ENCODE measurements around the gene MCM9.

MCM9 gene

DNA sequence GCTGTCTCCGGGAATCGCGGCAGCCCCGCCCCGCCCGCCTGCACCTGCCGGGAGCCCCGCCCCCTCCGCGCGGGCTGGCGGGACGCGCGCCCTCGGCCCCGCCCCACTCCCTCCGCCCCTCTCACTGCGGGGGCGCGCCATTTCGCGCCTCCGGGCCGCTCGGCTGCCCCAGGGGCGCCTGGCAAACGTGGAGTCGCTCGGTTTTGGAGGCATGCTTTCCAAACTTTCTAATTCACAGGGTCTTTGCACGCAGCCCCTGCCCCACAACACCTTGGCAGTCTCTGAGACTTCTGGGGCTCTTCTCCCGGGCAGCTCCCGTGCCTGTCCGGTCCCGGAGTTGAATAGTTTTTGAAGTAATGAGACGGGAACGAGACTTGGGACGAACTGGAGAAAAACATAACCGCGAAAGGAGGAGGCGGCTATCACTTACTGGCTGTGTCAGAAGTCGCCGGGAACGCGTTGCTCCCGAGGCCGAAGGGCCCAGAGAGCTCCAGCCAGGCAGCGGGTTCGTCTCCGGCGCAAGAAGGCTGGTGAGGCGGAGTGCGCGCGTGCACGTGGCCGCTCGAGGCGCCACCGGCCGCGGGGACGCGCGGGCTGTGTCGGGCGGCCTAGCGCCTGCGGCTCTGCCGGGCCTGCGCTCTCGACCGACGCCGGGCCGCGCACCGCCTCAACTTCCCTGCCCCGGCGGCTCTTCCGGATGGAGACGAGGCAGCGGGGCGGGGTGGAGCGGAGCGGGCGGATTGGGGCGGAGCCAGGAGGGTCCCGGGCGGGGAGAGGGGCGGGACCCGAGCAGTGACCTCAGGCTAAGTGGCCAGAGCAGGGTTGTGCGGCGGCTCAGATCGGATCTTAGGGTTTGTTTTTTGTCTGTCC lies at the start of gene MCM9:
Gene MCM9 (minus strand): TSS at position 699 of the 870 bp plus-strand sequence. CDS start 3,436 bp downstream, outside the sequence.
- DNase-seq (ENCODE audit: low read depth in 2 of 2), result peak; percentile 71 to 77

DNA sequence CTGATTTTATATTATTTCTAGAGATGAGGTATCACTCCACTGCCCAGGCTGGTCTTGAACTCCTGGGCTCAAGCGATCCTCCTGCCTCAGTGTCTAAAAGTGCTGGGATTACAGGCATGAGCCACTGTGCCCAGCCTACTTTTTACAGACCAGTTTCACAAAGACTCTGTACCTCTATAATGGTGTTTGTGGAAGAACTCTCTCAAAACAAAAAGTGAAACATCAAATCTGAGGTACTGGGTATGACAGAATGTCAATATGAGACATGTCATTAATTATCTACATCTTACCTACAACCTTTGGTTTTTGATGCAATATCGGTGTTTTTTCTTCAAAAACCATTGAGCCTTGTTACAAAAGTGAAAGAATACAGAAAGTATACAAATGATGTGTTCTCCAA lies 49.4 kb upstream of the MCM9 start:
- DNase-seq (ENCODE audit: low read depth in 2 of 2), result no peak

DNA sequence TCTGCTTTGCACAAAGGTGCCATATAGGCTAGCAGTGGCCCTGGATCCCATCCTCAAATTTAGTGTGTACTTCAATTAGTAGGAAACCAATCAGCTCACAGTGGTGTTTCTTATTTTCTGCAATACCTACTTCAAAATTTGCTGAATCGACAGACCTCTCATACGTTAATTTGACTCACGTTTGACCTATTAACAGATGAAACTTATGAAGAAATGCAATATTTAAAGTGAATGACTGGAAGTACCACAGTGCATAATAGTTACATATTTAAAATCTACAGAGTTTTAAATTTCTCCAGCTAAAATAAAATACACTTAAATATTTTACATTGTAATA lies 47.6 kb upstream of the MCM9 start:
- DNase-seq (ENCODE audit: low read depth in 2 of 2), result no peak

DNA sequence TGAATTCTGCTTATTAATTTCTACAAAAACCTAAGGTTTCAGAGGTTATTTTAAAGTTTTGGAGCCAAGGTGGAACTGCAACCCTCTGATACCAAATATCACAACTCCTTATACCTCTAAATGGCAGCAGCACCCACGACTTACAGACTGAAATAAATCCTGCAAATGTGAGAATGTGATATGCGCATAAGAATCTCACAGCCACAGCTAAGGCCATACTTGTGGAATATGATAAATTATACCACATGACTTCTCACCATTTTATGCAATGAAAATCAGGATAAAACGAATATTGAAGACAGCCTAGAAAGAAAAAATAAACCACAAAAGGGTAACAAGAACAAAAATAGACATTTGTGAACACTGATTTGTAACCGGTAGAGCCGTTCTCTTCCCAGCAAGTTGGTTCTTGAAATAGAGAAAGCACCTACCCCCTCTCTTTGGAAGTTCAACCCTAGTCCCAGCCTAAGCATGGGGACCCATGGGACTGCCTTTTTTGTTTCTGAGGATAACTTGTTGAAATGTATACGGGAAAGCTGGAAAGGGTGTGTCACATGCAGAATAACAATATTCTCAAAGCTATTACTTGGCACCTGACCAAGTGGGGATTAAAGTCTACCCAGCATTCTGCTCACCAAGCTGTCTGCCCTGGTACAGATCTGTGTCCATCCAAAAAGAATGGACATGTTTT lies 47.1 kb upstream of the MCM9 start:
- no peak for DNase-seq (ENCODE audit: low read depth in 2 of 2)

DNA sequence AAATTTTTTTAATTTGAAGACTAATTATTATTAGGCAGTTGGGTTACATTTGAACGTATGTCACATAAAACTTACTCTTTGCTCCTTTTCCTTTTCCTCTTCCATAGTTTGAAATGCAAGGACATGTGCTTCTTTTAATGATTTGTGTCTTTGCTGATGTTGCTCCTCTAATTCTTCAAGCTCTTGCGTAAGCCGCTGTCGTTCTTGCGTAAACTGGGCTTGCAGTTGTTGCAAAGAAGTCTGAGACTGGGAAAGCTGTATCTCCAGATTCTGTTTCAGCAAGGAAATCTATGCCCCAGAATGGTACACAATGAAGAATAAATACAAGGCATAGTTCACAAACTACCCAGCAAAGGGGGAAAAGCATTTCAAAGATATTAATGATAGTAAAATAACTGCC lies 45.1 kb upstream of the MCM9 start:
- no peak for DNase-seq (ENCODE audit: low read depth in 2 of 2)

DNA sequence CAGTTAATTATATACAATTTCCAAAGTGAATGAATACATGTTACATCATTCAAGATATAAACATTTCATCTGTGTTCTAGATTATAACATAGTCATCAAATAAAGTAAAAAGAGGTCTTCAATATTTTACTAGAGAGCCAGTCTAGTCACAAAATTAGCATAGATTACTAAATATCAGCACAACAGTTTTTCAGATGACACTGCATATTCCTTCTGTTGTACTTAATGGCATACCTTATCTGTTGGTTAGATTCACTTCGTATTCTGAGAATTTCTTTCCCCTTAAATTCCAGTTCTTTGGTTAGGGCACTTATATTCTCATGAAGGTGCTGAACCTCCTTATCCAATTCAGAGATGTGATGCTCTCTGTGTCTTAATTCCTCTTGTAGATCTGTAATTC lies 39.8 kb upstream of the MCM9 start:
- DNase-seq (ENCODE audit: low read depth in 2 of 2), result no peak

DNA sequence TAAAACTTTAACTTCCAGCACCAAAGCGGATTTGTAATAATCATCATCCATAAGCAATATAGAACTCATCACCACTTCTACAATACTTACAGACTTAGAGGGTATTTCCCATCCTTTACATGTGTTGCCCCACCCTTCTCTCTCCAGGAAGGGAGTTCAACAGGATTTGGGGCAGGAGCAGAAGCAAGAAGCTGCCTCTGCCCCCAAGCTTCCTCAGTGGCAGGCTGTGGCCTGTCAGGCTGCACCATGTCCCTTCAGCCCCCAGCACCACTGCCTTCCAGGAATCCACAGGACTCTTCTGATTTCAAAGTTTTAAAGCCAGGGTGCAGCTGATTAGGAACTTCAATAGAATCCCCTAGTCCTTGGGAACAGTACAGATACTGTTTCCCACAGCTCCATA lies 36.7 kb upstream of the MCM9 start:
- no peak for DNase-seq (ENCODE audit: low read depth in 2 of 2)

DNA sequence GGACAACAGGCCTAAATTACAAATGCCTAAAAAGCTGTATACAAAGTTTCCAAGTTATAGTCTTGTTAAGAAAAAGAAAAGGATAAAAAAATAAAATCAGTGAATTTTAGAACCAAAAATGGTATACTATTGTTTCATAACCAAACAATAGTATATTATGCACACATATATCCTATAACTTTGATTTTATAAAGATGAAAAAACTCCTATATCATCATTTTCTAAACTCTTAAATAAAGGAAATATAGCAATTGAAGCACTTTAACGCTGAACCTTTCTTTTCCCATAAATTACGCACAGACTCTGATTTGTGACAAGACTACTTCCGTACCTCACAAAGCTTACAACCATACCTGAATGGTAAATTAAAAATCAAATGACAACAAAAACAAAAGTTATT lies 35.9 kb upstream of the MCM9 start:
- DNase-seq (ENCODE audit: low read depth in 2 of 2), result no peak

DNA sequence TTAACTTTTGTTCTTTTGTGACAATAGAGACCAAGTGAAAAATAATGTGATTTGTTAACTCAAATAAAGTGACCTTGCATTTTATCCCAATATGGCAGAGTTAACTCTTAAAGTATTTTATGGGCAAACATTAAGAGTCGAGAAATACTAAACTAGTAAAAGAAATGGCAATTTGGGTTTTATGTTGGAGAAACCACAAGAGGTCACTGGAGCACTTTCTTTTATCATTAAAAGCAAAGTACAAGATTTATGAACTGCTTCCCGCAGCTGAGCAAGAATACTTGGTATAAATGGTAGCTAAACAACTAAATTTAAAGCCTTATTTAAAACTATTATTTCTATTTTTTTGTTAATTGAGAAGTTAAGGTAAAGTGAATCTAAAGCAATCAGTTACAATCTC lies 33.5 kb upstream of the MCM9 start:
- DNase-seq (ENCODE audit: low read depth in 2 of 2), result no peak

DNA sequence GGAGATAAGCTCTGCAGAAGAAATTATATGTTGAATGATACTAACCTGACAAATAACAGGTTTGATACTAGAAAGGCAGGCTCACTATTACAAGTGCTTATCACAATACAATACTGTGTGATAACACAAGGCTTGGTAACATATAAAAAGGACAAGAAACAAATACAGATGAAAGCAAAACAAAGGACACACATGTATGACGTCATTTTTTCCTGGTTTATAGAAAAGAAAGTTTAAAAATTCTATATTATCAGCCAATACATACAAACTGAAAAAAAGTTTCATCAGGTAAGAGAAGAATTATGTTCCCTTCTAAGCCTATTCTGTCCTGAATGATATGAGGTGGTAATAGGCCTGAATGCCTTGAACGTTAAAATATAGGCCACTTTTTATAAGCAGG lies 32.3 kb upstream of the MCM9 start:
- no peak for DNase-seq (ENCODE audit: low read depth in 2 of 2)

DNA sequence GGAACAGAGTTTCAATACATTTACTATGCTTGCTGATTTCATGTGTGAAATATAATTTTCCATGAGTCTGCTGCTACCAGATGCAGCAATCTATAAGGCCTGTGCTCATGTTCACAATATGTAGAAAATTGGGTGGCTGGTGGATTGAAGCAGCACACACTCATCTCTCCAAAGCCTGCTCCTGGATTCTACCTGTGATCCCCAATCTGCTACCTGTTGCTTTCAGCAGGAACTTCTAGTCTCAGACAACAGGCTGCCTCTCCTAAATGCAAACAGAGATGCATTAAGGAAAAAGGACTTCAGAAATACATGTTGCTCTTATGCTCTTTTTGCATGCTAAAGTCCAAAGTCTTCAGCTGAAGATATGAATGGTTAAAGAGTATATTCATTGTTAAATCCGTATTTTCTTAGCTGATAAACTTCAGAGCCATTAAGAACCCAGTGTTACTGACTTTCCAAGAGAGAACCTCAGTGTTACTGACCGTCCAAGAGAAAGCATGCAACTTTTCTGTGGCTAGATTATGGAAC lies 30.9 kb upstream of the MCM9 start:
- DNase-seq (ENCODE audit: low read depth in 2 of 2), result no peak

DNA sequence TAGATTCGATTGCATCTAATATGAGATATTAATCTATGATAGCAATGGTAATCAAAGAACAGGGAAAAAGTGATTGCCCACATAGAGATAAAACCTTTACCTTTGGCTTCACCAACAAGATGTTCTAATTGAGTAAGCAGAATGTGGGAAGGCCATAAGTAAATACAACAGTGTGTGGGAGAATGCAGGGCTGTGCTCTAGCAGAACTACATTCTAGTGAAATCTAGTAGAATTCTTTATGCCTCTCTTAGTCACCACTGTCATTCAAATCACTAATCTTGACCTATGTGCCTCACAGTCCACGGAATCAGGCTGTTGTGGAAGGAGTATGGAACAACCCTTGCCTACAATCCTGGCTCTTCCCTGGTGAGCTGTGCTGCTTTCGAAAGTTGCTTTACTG lies 30.4 kb upstream of the MCM9 start:
- DNase-seq (ENCODE audit: low read depth in 2 of 2), result no peak

DNA sequence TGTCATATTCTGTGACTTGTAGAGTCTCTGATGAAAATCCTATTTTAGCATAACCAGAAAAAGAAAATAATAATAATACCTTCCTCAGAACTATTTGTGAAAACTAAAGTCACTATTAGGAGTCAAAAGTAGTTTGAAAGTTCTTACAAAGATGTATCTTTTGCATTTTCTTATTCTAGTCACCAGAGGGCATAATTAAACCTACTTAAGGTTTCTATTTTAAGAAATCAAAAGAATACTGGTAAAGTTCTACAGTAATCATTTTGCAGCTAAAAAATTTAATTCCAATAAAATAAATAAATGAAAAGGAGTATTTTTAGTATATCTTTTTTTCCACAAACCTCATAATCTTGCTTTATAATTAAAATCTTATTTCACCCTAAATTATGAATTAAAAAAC lies 28.0 kb upstream of the MCM9 start:
- no peak for DNase-seq (ENCODE audit: low read depth in 2 of 2)

DNA sequence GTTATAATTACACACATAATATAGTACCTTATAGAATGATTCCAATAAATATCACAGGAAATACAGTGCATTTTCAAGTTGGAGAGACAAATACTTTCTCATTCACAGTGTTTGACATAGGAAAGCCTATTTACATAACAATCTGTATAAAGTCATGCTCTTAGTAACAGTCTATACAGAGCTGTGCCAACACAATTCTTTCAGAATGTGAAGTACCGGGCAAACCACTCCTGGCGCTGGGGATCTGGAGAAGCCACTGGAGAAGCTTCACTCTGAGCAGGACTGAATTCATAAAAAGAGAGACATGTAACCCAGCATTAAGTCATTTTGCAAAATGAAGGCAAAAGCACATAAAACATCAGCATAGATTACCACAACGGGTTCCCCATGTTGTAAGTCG lies 24.9 kb upstream of the MCM9 start:
- no peak for DNase-seq (ENCODE audit: low read depth in 2 of 2)

DNA sequence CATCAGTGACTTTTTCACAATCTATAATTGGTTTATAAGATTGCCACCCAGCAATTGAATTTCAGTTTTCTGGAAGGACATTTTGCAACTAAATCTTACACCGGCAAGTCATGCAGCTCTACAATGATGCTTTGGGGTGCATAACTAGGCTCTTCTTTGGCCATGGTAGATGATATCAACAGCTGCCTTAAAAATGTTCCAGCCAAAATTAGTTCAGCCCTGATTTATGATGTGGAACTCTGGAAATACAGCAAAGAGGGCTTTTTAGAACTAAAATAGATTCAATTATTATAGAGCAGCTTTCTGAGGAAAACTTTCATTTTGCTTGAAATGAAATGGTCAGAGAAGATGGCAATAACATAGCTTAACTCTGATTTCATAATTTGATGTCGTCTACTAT lies 18.4 kb upstream of the MCM9 start:
- no peak for DNase-seq (ENCODE audit: low read depth in 2 of 2)

DNA sequence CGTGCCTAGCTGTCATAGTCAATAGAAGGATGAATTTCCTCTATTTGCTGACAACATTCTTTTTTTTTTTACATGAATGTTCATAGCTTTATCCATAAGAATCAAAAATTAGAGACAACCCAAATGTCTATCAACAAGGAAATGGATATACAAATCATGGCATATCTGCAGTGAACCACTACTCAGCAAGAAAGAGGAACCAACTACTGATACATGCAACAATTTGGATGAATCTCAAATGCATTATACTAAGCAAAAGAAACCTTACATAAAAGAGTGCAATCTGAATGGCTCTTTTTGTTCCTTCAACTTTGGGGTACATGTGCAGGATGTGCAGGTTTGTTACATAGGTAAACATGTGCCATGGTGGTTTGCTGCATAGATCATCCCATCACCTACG lies 17.7 kb upstream of the MCM9 start:
- no peak for DNase-seq (ENCODE audit: low read depth in 2 of 2)

DNA sequence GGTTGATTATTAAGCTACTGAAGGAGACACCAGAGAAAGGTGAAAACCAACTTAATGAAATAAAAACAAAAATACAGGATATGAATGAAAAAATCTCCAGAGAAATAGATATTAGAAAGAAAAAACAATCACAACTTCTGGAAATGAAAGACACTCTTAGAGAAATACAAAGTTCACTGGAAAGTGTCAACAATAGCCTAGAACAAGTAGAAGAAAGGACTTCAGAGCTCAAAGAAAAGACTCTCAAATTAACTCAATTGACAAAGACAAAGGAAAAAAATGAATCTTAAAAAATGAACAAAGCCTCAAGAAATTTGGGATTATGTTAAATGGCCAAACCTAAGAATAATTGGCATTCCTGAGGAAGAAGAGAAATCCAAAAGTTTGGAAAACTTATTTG lies 10.3 kb upstream of the MCM9 start:
- DNase-seq (ENCODE audit: low read depth in 2 of 2), result no peak

DNA sequence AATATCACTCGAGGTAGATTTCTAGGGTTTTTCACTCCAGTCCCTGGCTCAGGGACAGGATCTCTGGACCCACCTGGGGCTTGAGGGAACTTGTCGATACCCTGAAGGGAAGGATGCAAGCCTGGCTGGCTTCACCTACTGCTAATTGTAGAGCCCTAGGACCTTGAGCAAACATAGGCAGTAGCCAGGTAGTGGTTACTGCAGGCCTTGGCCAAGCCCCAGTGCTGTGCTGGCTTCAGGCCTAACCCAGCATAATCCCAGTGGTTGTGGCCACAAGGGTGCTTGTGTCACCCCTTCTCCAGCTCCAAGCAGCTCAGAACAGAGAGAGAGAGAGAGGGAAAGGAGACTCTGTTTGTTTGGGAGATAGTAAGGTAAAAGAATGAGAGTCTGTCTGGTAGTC lies 5.8 kb upstream of the MCM9 start:
- DNase-seq (ENCODE audit: low read depth in 2 of 2), result no peak

DNA sequence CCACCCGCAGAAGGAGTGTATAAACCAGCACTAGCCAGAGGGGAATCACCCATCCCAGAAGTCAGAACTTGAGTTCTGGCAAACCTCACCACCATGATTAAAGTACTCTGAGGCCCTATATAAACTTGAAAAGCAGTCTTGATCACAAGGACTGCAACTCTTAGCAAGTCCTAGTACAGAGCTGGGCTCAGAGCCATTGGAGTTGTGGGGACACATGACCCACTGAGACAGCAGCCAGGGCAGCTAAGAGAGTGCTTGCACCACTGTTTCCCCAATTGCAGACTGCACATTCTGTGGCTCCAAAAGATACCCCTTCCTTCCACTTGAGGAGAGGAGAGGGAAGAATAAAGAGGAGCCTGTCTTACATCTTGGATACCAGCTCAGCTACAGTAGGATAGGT lies 4.7 kb upstream of the MCM9 start:
- no peak for DNase-seq (ENCODE audit: low read depth in 2 of 2)

DNA sequence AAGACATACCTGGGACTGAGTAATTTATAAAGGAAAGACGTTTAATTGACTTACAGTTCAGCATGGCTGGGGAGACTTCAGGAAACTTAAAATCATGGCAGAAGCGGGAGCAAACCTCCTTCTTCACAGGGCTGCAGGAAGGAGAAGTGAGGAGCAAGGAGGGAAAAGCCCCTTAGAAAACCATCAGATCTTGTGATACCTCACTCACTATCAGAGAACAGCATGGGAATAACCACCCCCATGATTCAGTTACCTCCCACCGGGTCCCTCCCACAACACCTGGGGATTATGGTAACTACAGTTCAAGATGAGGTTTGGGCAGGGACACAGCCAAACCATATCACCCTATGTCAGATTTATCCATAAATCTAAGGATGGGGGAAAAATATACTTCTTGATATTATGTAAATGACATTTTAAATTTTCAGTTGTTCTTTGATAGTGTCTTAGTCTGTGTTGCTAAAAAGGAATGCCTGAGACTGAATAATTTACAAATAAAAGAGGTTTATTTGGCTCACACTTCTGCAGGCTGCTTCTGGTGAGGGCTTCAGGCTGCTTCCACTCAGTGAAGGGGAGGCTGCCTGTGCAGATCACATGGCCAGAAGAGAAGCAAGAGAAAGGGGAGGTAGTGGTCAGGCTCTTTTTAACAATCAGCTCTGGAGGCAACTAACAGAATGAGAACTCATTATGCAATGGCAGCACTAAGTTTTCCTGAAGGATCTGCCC lies 1.2 kb upstream of the MCM9 start:
- no peak for DNase-seq (ENCODE audit: low read depth in 2 of 2)

DNA sequence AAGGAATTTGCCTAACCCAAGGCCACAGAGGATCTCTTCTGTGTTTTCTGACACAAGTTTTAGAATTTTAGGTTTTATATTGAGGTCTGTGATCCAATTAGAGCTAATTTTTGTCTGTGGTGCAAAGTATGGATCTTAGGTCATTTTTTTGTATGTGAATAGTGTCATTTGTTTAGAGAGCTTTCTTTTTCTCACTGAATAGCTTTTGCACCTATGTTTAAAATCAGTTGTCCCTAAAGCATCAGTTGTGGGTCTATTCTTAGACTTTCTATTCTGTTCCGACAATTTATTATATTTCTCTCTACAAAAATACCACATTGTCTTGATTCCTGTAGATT lies 341 bp upstream of the MCM9 start:
- no peak for DNase-seq (ENCODE audit: low read depth in 2 of 2)

DNA sequence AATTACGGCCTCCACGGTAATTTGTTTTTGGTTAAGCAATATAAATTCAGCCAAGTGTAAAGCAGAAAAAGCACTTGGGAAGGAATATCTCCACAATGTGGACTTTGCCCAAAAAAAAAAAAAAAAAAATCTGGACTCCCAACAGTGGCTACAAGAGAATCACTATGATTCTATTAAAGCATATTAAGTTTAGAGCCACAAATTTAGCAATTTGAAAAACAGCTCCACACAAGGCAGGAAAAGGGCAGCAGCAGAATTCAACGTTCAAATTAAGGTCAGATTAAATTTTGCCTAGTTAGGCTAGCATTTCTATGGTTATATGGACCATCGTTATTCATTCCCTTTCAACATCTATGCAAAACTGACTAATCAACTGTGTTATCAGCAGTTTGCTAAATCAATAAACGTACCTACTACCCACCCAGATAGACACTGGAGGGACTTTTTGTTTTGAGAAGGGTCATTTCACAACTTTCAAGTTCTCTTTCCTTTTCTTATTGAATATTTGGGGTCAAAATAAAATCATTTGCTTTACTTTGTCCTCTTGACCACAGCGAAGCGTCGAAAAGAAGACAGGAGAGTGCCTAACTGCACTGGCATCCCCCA lies 1.0 kb downstream of the MCM9 start:
- DNase-seq (ENCODE audit: low read depth in 2 of 2), result no peak
